ENCODE measurements around the gene SEPTIN5. TPM values are rescaled to one million over a fixed set of nuclear protein-coding genes. Genes with fewer than 3 reads are reported as not detected.

The SEPTIN5 gene
- total RNA-seq, 1 experiment from 2014 or later = 2.0 TPM

GRCh38 chr22:19747551-19747950 lies 33.2 kb downstream of the SEPTIN5 start:
- no peaks in the 10 kb centered on the region for H4K20me1 ChIP-seq (ENCODE audit: insufficient read depth)
- intact Hi-C loops (cut with micrococcal nuclease; ENCODE audit: unreplicated experiment) = no loop called here
- H3K36me3 ChIP-seq (ENCODE audit: low read depth) = no peaks in the 10 kb centered on the region
- H3K9me2 ChIP-seq (ENCODE audit: insufficient read depth) = no peaks in the 10 kb centered on the region
- DNase-seq = no peak
- H3K27me3 ChIP-seq (ENCODE audit: insufficient read depth, low read depth) = no peaks in the 10 kb centered on the region
- peaks cover 10% of the 10 kb centered on the region for H3K4me1 ChIP-seq (replicated peaks; ENCODE audit: insufficient read depth)
- H3K4me3 ChIP-seq = no peak overlapping the region
- no peak overlapping the region for H3K27ac ChIP-seq
- H3K4me2 ChIP-seq = no peak overlapping the region
- ChIA-PET POLR2A (ENCODE audit: unreplicated experiment) (no interaction called here), CTCF (no interaction called here)
- no peaks in the 10 kb centered on the region for H3K79me2 ChIP-seq (ENCODE audit: low read depth)
- H3F3A ChIP-seq (ENCODE audit: insufficient read depth, low read depth) = no peaks in the 10 kb centered on the region; the same call in 1 of the 2 replicates
- no peaks in the 10 kb centered on the region for H3K9me3 ChIP-seq (ENCODE audit: insufficient read depth, low read depth)
- H2AFZ ChIP-seq = no peak overlapping the region
- TF ChIP-seq EZH2 (IDR thresholded peaks at IDR 0.05; ENCODE audit: low read depth) (no peak), CTCF (conservative IDR thresholded peaks at IDR 0.05) (no peak)
- no TSS peak for BruUV-seq (replicated peaks)

GRCh38 chr22:19748139-19748538 lies 33.8 kb downstream of the SEPTIN5 start:
- H3K36me3 ChIP-seq (ENCODE audit: low read depth) = no peaks in the 10 kb centered on the region
- intact Hi-C loops (cut with micrococcal nuclease; ENCODE audit: unreplicated experiment) = no loop called here
- no peak overlapping the region for H2AFZ ChIP-seq
- no peaks in the 10 kb centered on the region for H3K9me3 ChIP-seq (ENCODE audit: insufficient read depth, low read depth)
- H3F3A ChIP-seq (ENCODE audit: insufficient read depth, low read depth) = no peaks in the 10 kb centered on the region; the same call in 1 of the 2 replicates
- H3K4me2 ChIP-seq = no peak overlapping the region
- DNase-seq = no peak
- no peaks in the 10 kb centered on the region for H3K27me3 ChIP-seq (ENCODE audit: insufficient read depth, low read depth)
- CTCF ChIA-PET = no interaction called here
- BruUV-seq (replicated peaks) = no TSS peak
- no peak overlapping the region for H3K4me3 ChIP-seq
- H3K9me2 ChIP-seq (ENCODE audit: insufficient read depth) = no peaks in the 10 kb centered on the region
- no peaks in the 10 kb centered on the region for H3K79me2 ChIP-seq (ENCODE audit: low read depth)
- H3K4me1 ChIP-seq (replicated peaks; ENCODE audit: insufficient read depth) = peaks cover 10% of the 10 kb centered on the region
- POLR2A ChIA-PET (ENCODE audit: unreplicated experiment) = no interaction called here
- H4K20me1 ChIP-seq (ENCODE audit: insufficient read depth) = no peaks in the 10 kb centered on the region
- no peak for TF ChIP-seq CTCF (conservative IDR thresholded peaks at IDR 0.05)
- no peak for TF ChIP-seq EZH2 (IDR thresholded peaks at IDR 0.05; ENCODE audit: low read depth)
- no peak overlapping the region for H3K27ac ChIP-seq

GRCh38 chr22:19748991-19749664 lies 34.8 kb downstream of the SEPTIN5 start:
- Histone ChIP-seq H3K9me2 (ENCODE audit: insufficient read depth) (no peaks in the 10 kb centered on the region), H3K27ac (no peak overlapping the region), H3F3A (ENCODE audit: insufficient read depth, low read depth) (no peaks in the 10 kb centered on the region; the same call in 1 of the 2 replicates), H4K20me1 (ENCODE audit: insufficient read depth) (no peaks in the 10 kb centered on the region), H3K79me2 (ENCODE audit: low read depth) (no peaks in the 10 kb centered on the region), H2AFZ (no peak overlapping the region), H3K4me2 (no peak overlapping the region), H3K4me3 (no peak overlapping the region), H3K27me3 (ENCODE audit: insufficient read depth, low read depth) (no peaks in the 10 kb centered on the region), H3K36me3 (ENCODE audit: low read depth) (no peaks in the 10 kb centered on the region), H3K9me3 (ENCODE audit: insufficient read depth, low read depth) (no peaks in the 10 kb centered on the region), H3K4me1 (replicated peaks; ENCODE audit: insufficient read depth) (peaks cover 10% of the 10 kb centered on the region)
- DNase-seq = no peak
- TF ChIP-seq CTCF (conservative IDR thresholded peaks at IDR 0.05) (no peak), EZH2 (IDR thresholded peaks at IDR 0.05; ENCODE audit: low read depth) (no peak)
- no TSS peak for BruUV-seq (replicated peaks)
- intact Hi-C loops (cut with micrococcal nuclease; ENCODE audit: unreplicated experiment) = no loop called here
- CTCF ChIA-PET = no interaction called here
- POLR2A ChIA-PET (ENCODE audit: unreplicated experiment) = no interaction called here

Measured in PC-9 (cell line).